Activated T-cell treated with anti-CD3 and anti-CD28 coated beads, Interleukin-2, amount 50 U/mL, for 72 hours (primary cell): ENCODE measurements around the gene HGS. TPM values are rescaled to one million over a fixed set of nuclear protein-coding genes. Genes with fewer than 3 reads are reported as not detected.

Experiments used
- ATAC-seq, 2 donors: fragments of 150-1000 bp; cut with Tn5 transposase; replicated peaks in 1 of 2; 2 replicates each; pipeline ENCODE4 v1.10.0; 2021; ENCODE audit warnings: moderate library complexity in 2 of 2, mild to moderate bottlenecking in 1 of 2
- DNase-seq, 2 donors: peaks; one replicate each; pipeline ENCODE4 v3.0.0; 2021 to 2022; ENCODE audit warnings: mixed read lengths in 1 of 2
- H3K27ac Mint-ChIP-seq: one replicate; pipeline ENCODE4 v1.8.0; 2022; ENCODE audit warnings: mild to moderate bottlenecking, moderate library complexity, mixed read lengths
- H3K27me3 Mint-ChIP-seq: one replicate; pipeline ENCODE4 v1.8.0; 2022; ENCODE audit warnings: low read depth, mixed read lengths
- H3K36me3 Mint-ChIP-seq, 2 donors: one replicate each; pipeline ENCODE4 v1.8.0; 2022; ENCODE audit warnings: mixed read lengths in 2 of 2, mild to moderate bottlenecking in 1 of 2; ENCODE audit not compliant: insufficient read depth in 2 of 2
- H3K4me1 Mint-ChIP-seq: one replicate; pipeline ENCODE4 v1.8.0; 2022; ENCODE audit warnings: low read depth, mixed read lengths
- H3K4me3 Mint-ChIP-seq, 2 donors: one replicate each; pipeline ENCODE4 v1.8.0; 2022; ENCODE audit warnings: mild to moderate bottlenecking in 2 of 2, mixed read lengths in 2 of 2, moderate library complexity in 2 of 2
- H3K9me3 Mint-ChIP-seq, 2 donors: one replicate each; pipeline ENCODE4 v1.8.0; 2022; ENCODE audit warnings: mixed read lengths in 2 of 2
- total RNA-seq, 2 donors: library from RNA; stranded (reverse); gene quantifications; one replicate each; pipeline ENCODE4 v1.2.3, GENCODE V29; 2022

Gene HGS
- total RNA-seq, 2 donors from 2014 or later: 95.5 to 96.0 TPM

DNA sequence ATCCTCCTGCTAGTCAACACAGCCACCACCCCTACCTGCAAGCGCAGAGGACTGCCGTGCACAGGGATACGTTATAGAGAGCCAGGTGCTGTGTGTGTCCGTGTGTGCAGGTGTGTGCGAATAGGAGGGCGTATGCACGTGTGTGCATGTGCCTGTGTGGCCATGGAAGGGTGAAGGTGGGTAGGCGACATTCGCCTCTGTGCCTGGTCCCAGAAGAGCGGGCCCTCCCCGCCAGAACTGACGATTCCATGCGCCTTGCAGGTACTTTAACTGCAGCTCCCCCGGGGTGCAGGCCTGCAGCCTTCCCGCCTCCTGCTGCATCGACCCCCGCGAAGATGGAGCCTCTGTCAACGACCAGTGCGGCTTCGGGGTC, 36.2 kb upstream of the HGS start:
- H3K9me3 Mint-ChIP-seq: no peaks in the 10 kb centered on the region
- no peaks in the 10 kb centered on the region for H3K36me3 Mint-ChIP-seq
- peaks cover 12% of the 10 kb centered on the region for H3K27me3 Mint-ChIP-seq
- peaks cover 5% of the 10 kb centered on the region for H3K4me1 Mint-ChIP-seq
- no peak overlapping the region for H3K27ac Mint-ChIP-seq
- no peak for ATAC-seq
- DNase-seq: no peak
- no peak overlapping the region for H3K4me3 Mint-ChIP-seq

DNA sequence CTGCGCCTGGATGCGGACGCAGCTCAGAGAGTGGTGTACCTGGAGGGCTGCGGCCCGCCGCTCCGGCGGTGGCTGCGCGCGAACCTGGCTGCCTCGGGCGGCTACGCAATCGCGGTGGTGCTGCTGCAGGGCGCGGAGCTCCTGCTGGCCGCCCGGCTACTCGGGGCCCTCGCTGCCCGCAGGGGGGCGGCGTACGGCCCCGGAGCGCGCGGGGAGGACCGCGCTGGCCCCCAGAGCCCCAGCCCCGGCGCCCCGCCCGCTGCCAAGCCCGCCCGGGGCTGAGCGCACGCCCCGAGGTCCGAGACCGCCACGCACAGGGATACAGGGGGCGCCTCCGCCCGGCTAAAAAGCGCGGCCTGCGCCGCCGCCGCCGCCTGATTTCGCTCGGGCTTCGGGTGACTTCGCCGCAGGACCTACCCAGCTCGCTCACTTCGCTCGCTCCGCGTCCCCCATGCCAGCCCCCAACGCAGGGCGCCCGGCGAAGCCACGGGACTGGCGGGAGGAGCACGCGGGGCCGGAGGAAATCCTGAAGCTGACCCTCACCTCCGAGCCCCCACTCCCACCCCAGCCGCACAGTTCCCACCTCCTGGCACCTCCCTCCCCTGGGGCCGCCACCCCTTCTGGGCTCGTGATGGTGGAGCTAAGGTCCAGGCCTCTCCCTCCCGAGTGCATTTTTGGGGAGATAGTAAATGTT, 35.7 kb upstream of the HGS start:
- no peak overlapping the region for H3K27ac Mint-ChIP-seq
- no peak for ATAC-seq
- no peaks in the 10 kb centered on the region for H3K9me3 Mint-ChIP-seq
- H3K4me3 Mint-ChIP-seq: no peak overlapping the region
- no peaks in the 10 kb centered on the region for H3K36me3 Mint-ChIP-seq
- peaks cover 12% of the 10 kb centered on the region for H3K27me3 Mint-ChIP-seq
- peaks cover 9% of the 10 kb centered on the region for H3K4me1 Mint-ChIP-seq
- DNase-seq: no peak

DNA sequence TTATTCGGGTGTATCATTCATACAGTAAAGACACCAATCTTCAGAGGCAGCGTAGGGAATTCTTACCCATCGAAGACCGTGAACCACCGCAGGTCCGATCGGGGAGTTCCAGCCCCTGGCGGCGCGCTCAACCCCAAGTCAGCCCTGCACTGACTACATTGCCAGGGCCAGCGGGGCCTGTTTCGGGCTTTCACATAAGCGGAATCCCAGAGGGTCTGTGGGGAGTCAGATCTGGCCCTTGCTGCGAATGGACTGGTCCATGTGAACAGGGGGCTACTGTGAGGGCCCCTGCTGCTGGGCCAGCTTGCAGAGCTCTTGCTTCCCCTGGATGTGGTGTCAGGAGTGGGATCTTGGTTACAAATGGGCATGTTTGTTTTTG, 35.1 kb upstream of the HGS start:
- no peak overlapping the region for H3K4me3 Mint-ChIP-seq
- H3K27ac Mint-ChIP-seq: no peak overlapping the region
- peaks cover 14% of the 10 kb centered on the region for H3K4me1 Mint-ChIP-seq
- no peaks in the 10 kb centered on the region for H3K36me3 Mint-ChIP-seq
- DNase-seq (no peak), ATAC-seq (no peak)
- H3K27me3 Mint-ChIP-seq: peaks cover 12% of the 10 kb centered on the region
- no peaks in the 10 kb centered on the region for H3K9me3 Mint-ChIP-seq

DNA sequence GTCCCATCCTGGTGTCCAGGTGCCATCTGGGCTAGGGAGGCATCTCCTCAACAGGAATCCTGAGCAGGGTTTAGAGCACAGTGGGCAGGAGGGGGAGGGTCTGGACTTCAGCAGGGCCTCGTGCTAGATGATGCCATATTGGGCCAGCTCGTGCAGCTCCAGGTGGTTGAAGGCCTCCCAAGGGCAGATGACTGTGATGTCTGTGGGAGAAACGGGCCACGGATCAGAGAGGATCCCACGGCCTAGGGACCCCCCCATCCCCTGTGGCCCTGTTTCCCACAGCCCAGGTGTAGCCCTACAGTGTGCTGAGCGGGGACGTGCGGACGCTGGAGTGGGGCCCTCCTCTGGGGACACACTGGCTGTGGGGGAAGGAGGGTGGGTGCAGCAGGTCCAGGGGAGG, 32.9 kb upstream of the HGS start:
- peaks cover 12% of the 10 kb centered on the region for H3K27me3 Mint-ChIP-seq
- no peak overlapping the region for H3K27ac Mint-ChIP-seq
- ATAC-seq: no peak
- H3K4me1 Mint-ChIP-seq: peaks cover 21% of the 10 kb centered on the region
- H3K9me3 Mint-ChIP-seq: no peaks in the 10 kb centered on the region
- H3K36me3 Mint-ChIP-seq: no peaks in the 10 kb centered on the region
- no peak for DNase-seq
- no peak overlapping the region for H3K4me3 Mint-ChIP-seq

DNA sequence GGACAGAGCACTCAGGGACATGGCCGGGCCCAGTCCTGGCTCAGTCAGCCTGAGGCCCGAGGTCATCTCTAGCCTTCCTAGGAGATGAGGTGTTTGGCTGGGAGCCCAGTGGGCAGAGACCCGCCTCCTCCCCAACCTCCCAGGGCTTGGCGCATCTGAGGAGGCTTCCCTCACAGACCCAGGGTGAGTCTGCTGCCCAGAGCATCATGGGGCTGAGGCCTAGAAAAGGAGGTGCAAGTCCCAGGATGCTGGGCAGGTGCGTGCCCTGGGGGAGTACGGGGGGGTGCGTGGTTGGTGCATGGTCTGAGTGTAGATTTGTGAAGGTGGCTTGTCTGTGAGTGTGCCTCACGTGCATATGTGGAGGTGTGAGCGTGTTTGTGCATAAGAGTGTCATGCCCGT, 32.1 kb upstream of the HGS start:
- DNase-seq (no peak), ATAC-seq (no peak)
- peaks cover 21% of the 10 kb centered on the region for H3K4me1 Mint-ChIP-seq
- peaks cover 12% of the 10 kb centered on the region for H3K27me3 Mint-ChIP-seq
- no peaks in the 10 kb centered on the region for H3K36me3 Mint-ChIP-seq
- H3K4me3 Mint-ChIP-seq: peak overlapping the region in 1 of 2 donors; percentile 34
- H3K27ac Mint-ChIP-seq: no peak overlapping the region
- H3K9me3 Mint-ChIP-seq: no peaks in the 10 kb centered on the region

DNA sequence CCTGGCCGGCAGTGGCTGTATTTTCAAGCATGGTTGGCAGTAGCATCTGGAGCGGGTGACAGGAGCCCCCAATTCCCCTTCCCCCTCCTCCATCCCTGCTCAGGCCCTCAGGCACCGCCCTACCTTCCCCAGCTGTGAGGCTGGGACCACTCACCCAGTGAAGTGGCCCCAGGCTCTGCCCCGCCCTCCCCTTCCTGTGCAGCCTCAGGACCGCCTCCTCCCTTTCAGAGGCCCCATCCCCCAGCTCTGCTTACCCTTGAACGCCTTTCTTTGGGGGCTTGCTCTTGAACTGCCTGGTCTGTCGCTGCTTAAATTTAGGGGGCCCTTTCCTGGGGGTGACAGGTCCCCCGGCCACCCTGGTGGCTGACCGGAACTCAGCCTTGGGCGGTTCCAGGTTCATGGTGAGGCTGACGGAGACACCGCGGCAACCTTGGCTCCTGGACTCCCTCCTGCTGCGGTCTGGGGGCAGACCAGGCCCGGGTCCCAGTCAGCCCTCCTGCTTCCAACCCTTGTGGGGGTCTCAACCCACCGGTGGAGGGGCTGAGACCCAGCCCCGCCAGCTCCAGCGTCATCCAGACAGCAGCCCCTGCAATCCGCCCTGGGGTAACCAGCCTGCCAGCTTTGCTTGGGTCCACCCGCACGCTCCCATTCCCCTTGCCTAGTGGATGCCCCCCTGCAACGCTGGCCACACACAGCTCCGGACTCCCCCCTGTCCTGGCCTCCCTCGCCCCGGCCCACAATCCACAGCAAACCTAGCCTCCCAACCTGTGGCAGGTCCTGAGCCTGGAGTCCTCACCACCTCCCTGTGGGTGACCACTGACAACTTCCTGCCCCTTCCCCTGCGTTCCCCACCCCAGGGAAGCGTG, 30.7 kb upstream of the HGS start:
- DNase-seq (peak in 1 of 2 donors; percentile 49), ATAC-seq (peak; percentile 70 to 71)
- Mint-ChIP-seq H3K4me3 (peak overlapping the region; percentile 74 to 83), H3K36me3 (no peaks in the 10 kb centered on the region), H3K27ac (no peak overlapping the region), H3K4me1 (peaks cover 21% of the 10 kb centered on the region), H3K9me3 (no peaks in the 10 kb centered on the region), H3K27me3 (peaks cover 6% of the 10 kb centered on the region)

DNA sequence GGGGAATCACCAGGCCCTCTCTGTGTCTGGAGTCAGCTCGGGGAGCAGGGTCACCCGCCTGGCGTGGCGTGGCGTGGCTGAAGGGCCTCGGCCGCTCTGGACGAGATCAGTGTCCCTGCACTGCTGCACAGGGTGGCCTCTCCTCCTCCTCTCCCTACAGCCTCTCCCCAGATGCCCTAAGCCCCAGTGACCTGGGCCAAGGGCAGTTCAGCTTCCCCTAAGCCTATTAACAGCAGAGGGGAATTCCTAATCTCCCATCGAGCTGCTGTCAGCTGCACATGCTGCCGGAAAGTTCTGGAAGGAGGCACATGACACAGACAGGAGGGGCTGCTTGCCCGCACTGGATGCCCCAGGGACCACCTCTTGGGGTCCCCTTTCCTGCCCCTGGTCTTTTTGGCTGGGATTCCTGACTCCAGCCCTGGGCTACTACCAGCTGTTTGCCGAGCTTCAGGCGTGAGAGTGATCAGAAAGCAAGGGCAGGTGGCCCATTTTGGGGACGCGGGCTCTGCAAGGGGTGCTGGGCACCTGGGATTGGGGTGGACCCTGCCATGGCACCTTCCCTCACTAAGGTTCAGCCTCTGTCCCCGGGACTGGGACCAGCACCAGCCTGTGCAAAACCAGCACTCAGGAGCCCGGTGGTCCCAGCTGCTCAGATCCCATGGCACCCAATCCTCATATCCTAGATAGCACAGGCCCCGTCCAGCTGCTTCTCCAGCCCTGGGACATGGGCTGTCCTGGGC, 28.3 kb upstream of the HGS start:
- Mint-ChIP-seq H3K27me3 (peaks cover 6% of the 10 kb centered on the region), H3K36me3 (no peaks in the 10 kb centered on the region), H3K4me1 (peaks cover 21% of the 10 kb centered on the region), H3K9me3 (no peaks in the 10 kb centered on the region), H3K27ac (no peak overlapping the region), H3K4me3 (no peak overlapping the region)
- ATAC-seq (no peak), DNase-seq (no peak)

DNA sequence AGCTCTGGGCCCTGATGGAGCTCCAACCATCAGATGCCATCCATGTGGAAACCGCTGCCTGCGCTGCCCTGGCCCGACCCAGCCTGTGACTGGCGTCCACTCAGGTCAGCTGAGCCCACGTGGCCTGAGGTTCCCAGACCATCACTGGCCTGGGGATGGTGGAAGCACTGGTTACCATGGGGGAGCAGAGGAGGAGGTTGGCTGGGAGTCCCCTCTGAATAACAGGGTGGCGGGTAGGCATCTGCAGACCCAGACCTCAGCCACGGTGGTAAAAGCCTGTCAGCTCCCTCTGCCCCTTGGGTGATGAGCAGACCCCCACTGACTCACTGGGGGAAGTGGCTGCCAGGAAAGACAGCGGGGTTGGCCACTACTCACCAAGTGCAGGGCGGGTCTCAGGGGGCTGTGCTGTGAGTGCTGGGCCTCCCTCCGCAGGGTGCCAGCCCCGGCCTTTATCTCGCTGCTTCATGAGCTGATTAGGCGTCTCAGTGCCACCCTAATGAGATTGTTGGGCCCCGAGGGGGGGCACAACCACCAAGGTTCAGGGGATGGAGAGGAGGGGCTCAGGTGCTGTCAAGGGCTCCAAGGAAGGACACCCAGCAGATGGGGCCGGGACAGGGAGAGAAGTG, 27.6 kb upstream of the HGS start, which contains the start of gene PDE6G:
Gene PDE6G, minus strand, starts transcription at position 425 of the 626 bp plus-strand sequence. CDS start 3,237 bp downstream, outside the sequence.
- H3K9me3 Mint-ChIP-seq: no peaks in the 10 kb centered on the region
- ATAC-seq: no peak
- peaks cover 21% of the 10 kb centered on the region for H3K4me1 Mint-ChIP-seq
- no peaks in the 10 kb centered on the region for H3K36me3 Mint-ChIP-seq
- DNase-seq: no peak
- H3K27ac Mint-ChIP-seq: no peak within 1 kb of the TSS
- peaks cover 6% of the 10 kb centered on the region for H3K27me3 Mint-ChIP-seq
- H3K4me3 Mint-ChIP-seq: no peak within 1 kb of the TSS

DNA sequence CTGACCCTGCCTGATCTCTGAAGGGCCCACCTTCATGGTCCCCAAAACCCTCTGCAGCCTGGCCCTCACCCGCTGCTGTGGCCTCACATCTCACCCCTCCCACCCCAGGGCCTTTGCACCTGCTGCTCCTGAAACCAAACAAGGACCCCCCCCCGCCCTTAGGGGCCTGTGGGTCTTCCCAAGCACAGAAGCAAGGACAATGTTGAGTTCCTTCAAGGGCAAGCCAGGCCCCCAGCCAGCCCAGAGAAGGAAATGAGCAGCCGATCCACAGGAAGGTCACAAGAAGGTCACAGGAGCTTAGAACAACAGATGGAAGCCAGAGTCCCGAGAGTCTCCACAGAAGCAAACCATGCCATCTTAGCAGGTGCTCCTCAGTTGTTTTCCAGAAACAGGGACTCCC, 27.0 kb upstream of the HGS start:
- no peak for DNase-seq
- Mint-ChIP-seq H3K27me3 (peaks cover 2% of the 10 kb centered on the region), H3K27ac (no peak overlapping the region), H3K4me1 (peaks cover 18% of the 10 kb centered on the region), H3K4me3 (no peak overlapping the region), H3K9me3 (no peaks in the 10 kb centered on the region), H3K36me3 (no peaks in the 10 kb centered on the region)
- no peak for ATAC-seq

DNA sequence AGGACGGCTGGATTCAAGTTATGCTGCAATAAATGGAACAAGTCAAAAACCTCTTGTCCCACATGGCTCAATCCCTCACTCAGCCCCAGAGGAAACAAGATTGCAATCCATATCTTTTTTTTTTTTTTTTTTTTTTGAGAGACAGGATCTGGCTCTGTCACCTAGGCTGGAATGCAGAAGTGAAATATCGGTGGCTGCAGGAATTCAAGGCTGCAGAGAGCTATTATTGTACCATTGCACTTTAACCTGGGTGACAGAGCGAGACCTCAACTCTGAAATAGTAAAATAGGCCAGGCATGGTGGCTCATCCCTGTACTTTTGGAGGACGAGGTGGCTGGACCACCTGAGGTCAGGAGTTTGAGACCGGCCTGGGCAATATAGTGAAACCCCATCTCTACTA, 24.8 kb upstream of the HGS start:
- no peak for DNase-seq
- Mint-ChIP-seq H3K36me3 (no peaks in the 10 kb centered on the region), H3K4me1 (peaks cover 19% of the 10 kb centered on the region), H3K4me3 (no peak overlapping the region), H3K27ac (no peak overlapping the region), H3K9me3 (no peaks in the 10 kb centered on the region), H3K27me3 (no peaks in the 10 kb centered on the region)
- no peak for ATAC-seq

DNA sequence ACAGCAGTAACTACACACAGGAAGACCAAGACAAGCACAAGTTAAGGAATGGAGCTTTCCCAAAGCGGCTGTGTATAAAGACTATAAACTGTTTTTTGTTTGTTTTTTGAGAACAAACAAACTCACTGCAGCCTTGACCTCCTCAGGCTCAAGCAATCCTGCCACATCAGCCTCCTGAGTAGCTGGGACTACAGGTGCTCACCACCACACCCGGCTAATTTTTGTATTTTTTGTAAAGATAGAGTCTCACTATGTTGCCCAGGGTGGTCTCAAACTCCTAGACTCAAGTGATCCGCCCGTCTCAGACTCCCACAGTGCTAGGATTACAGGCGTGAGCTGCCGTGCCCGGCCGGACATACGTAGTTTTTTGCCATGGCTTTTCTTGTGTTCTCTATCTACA, 23.4 kb upstream of the HGS start:
- Mint-ChIP-seq H3K9me3 (no peaks in the 10 kb centered on the region), H3K27me3 (no peaks in the 10 kb centered on the region), H3K27ac (no peak overlapping the region), H3K4me3 (no peak overlapping the region), H3K36me3 (peaks cover 0 to 2% of the 10 kb centered on the region in 2 donors), H3K4me1 (peaks cover 29% of the 10 kb centered on the region)
- ATAC-seq (no peak), DNase-seq (no peak)

DNA sequence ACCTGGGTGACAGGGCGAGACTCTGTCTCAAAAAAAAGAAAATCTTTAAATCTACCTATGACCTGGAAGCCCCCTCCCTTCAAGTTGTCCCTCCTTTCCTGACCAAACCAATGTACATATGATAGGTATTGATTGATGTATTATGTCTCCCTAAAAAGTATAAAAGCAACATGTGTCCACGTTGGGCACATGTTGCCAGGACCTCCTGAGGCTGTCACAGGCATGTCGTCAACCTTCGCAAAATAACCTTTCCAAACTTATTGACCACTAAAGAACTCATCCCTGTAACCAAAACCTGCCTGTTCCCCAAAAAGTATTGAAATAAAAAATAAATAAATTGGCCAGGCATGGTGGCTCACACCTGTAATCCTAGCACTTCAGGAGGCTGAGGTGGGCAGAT, 21.8 kb upstream of the HGS start:
- Mint-ChIP-seq H3K27ac (no peak overlapping the region), H3K4me1 (peaks cover 38% of the 10 kb centered on the region), H3K27me3 (no peaks in the 10 kb centered on the region), H3K9me3 (no peaks in the 10 kb centered on the region), H3K4me3 (no peak overlapping the region), H3K36me3 (peaks cover 0 to 5% of the 10 kb centered on the region in 2 donors)
- ATAC-seq (no peak), DNase-seq (no peak)

DNA sequence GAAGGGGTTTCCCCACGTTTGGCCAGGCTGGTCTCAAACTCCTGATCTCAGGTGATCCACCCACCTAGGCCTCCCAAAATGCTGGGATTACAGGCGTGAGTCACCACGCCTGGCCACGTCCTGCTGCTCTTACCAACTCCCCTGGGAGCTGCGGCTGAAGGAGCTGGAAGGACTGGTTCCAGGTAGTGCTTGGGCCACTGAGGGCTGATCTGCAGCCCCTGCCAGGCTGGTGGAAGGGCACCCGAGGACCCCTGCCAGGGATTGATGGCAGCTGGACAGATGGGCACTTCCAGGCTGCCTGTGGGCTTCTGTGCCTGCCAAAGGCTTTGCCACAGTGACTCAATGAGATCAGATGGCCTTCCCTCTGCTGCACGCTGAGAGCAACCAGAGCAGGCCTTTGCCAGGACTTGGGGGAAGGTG, 19.8 kb upstream of the HGS start:
- no peaks in the 10 kb centered on the region for H3K9me3 Mint-ChIP-seq
- no peak for DNase-seq
- peaks cover 4 to 12% of the 10 kb centered on the region in 2 donors for H3K36me3 Mint-ChIP-seq
- peaks cover 57% of the 10 kb centered on the region for H3K4me1 Mint-ChIP-seq
- no peaks in the 10 kb centered on the region for H3K27me3 Mint-ChIP-seq
- peak overlapping the region; percentile 46 for H3K27ac Mint-ChIP-seq
- H3K4me3 Mint-ChIP-seq: peak overlapping the region; percentile 18 to 96
- no peak for ATAC-seq
